Left forelimb (tissue), 1 donor: ENCODE measurements around the gene SLC25A25.

ENCODE experiments used
- DNase-seq: peaks from one replicate; pipeline ENCODE4 v3.0.0-alpha.2; 2018; ENCODE audit warnings: low spot score

The SLC25A25 gene

DNA sequence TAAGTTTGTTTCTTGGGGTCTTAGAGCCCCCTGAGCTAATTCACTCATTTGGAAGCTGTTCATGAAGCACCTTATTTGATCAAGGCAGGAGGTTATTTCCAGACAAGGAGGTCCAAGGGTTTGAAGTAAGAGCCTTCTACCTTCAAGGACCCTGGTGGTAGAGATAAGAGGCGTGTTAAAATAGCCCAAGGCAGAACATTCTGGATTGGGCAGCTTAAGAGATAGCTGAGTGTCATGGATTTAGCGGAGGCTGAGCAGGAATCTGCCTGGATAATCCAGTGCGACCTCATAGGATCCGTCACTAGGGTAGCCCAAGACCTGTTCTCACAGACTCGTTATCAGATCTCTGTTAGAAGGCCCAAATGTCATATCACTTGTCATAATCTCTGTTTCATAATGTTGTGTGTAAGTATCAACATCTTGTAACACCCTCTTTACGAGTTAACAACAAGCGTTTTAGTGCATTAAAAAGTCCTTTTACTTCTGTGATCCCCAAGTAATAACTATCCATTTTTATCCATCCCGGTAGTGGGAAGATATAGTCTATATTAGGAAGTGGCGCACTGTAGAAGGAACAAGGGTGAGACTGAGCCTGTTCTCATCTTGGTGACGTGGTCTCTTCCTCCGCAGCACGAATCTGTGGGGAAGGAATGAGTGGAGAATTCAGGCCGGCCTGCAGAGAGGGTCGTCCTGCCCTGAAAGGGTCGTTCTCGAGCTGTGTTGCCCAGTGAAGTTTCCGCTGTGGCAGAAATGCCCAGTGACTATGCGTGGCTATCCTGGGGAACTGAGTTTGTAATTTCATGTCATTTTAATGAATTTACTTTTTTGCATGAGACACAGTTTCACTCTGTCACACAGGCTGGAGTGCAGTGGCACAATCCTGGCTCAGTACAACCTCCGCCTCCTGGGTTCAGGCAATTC is 28.8 kb downstream of the SLC25A25 start:
- no peak for DNase-seq

DNA sequence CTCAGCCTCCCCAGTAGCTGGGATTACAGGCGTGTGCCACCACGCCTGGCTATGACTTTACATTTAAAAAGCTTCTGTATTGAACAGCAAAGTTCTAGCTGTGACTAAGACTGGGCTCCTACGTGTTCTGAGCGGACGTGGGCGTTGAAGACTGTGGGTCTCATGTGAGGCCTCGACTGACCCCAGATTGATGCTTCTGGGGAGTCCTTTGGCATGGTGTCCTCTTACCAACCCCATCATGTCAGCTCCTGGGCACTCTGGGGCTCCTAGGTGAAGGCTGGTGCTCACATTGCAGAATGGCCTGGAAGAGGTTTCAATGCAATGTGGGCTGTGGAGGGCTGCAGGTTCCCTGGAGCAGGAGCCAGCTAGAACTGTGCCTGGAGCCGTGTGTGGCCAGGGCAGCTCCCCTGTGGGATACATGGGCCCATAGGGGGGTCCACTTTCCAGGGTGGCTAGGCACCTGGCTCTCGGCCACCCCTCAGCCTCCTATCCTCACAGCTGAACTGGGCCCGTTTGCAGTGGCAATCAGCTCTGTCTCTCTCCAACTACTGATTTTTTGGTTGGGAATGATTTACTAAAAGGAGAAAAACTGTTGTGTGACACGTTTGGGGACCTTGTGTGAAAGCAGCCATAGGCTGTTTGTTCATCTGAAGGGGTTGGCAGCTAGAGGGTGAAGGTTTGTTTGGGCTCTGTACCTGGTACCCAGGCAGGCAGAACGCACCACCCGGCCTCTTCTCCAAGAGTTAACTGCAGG is 29.7 kb downstream of the SLC25A25 start:
- DNase-seq, result no peak

DNA sequence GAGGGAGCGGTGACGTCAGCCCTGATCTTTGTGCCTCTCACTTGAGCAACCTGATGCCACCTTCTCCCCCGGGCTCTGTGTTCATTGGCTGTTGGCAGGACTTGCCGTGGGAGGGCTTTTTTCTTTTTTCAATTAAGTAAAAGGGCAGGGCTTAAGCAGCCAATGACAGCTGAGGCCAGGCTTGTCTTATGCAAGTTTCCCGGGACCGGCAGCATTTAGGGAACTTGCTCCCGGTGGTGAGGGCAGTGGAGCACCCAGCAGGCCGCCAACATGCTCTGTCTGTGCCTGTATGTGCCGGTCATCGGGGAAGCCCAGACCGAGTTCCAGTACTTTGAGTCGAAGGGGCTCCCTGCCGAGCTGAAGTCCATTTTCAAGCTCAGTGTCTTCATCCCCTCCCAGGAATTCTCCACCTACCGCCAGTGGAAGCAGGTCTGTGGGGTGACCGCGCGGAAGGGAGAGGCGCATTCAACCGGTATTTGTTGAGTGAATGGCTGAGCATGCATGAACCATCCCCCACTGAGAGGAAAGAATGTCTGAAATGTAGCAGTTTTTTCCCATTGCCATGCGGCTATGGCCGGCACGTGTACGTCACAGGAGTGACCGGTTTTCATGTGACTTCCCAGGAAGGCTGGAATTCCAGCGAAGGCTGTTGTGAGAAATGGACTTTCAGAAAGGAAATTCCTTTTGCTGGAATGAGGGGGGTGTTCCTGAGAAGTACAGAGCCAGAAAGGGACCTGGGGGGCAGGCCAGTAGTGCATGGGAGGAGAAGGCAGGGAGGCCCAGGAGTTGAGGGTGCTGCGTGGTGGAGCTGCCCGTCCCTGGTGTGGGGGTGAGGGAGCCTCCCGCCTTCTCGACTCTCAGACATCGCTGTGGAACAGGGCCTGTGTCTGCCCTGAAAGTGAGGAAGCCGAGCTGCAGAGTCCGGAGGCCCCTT is 30.5 kb downstream of the SLC25A25 start:
- DNase-seq, result no peak

GRCh38 chr9:128099231-128099931 is 31.3 kb downstream of the SLC25A25 start:
- no peak for DNase-seq

DNA sequence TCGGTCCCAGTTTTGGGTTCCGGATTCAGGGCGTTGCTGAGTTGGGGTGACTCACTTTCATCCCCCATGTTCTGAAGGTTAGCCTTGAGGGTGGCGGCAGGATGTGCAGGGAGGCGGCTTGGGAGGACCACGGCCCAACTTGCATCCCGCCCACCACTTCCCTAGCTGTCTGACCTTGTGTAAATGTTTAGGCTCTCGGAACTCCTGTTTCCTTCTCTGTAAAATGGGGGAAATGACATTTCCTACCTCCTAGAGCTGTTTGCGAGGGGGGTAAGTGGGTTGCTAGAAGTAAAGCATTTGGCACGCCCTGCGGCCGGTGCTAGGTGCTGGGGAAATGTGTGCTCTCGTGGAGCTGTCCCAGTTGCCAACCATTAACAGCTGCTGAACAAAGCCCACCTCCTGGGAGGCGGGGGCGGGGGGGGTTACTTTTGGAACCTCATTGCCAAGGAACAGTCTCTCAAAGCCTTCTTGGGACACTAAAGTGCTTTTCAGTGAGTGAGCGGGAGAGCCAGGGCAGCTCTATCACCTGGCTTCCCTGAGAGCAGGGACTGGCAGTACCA is 32.0 kb downstream of the SLC25A25 start:
- DNase-seq, result no peak

DNA sequence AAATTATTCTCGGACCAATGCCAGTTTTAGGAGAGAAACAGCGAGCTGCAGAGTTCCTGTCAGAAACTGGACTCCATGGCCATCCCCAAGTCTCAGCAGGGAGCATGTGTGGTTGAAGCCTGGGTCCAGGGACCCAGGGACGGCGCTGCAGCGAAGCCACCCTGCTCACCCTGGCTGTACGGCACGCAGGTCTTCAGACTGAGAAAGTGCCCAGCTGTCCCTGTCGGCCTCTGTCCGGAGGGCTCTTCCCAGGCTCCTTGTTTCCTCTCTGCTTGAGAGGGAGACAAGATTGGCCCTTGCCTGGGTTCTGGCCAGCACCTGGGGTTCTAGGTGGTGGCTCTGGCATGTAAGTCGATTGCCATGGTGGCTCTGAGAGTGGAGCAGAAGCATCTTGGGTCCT is 32.5 kb downstream of the SLC25A25 start:
- no peak for DNase-seq

- no peak for DNase-seq
Measured at GRCh38 chr9:128101231-128101661, 33.2 kb downstream of the SLC25A25 start.

DNA sequence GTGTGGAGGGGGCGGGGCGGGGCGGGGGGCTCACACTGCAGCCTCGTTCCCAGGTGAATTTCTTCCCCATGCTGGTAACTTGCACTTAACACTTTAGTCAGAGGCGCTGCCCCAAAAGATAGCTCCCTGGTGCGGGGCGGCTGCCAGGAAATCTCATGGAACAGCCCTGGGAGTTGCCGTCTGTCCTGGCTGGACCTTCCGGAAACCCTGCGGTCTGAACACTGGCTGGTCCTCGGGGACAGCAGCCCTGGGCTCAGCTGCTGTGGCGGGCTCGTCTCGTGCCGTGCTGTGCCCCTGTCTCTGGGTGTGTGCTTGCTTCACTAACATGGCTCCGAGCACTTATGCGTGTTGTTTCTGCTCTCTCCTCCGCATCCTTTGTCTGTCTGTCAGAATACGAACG is 33.7 kb downstream of the SLC25A25 start:
- no peak for DNase-seq

- no peak for DNase-seq
Measured at GRCh38 chr9:128102196-128102595, 34.2 kb downstream of the SLC25A25 start.

DNA sequence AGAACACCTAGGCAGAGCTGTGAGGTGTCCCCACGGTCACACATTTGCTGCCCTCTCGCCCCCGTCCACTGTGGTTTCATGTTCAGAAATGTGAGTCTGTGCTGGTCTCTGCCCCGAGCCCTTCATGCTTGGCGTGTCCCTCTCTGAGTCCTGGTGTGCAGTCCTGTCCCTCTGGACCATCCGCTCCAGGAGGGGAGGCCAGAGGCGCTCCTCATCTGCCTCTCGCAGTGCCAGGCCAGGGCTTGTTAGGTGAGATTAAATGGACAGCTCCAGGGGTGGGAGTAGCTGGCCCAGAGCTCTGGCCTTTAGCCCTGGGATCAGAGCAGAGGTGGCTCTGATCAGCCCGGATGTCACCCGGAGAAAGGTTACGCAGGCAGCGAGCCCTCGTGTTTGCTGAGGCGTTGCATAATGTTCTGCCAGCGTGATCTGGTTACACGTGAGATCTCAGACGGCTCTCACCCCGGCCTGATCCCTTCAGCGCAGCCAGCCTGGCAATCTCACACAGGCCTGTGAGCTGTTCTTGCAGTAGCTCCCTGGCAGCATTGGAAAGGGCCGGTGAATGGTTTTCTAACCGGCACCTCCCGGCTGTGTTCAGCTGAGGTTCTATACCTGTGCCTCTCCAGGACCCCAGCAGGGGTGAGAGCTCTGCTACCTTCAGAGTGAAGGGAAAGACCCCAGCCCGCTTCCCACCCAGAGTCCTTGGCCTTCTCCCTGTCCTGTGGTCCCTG is 35.0 kb downstream of the SLC25A25 start:
- DNase-seq, result no peak

DNA sequence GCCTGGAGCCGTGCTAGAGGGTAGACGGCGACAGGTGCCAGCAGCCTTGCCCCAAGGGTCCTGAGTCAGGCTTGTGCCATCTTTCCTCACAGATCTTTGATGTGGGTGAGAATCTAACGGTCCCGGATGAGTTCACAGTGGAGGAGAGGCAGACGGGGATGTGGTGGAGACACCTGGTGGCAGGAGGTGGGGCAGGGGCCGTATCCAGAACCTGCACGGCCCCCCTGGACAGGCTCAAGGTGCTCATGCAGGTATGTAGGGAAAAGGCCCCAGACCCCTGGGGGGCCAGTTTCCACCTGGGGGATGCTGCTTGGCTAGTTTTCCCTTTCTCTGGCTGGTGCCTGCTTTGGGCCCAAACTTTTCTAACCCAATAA is 35.5 kb downstream of the SLC25A25 start:
- DNase-seq, result no peak

DNA sequence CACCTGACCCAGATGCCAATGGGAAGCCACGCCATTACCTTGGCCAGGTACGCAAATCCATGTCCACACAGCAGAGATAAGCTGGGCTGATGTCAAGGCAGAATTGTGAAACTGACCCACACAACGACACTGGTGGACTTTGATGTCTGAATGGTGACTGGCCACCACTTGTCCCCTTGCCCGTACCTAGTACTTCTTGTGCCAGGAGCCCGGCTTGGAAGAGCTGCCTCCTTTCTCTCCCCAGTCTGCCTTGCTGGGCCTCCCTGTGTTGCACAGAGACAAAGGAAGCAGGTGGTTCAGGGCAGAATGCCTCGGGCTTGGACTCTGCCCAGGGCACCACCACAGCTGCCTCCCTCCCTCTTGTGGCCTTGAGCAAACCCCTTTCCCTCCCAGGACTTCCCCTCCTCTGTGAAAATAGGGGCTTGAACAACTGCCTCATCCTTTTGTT is 36.2 kb downstream of the SLC25A25 start:
- DNase-seq, result no peak

DNA sequence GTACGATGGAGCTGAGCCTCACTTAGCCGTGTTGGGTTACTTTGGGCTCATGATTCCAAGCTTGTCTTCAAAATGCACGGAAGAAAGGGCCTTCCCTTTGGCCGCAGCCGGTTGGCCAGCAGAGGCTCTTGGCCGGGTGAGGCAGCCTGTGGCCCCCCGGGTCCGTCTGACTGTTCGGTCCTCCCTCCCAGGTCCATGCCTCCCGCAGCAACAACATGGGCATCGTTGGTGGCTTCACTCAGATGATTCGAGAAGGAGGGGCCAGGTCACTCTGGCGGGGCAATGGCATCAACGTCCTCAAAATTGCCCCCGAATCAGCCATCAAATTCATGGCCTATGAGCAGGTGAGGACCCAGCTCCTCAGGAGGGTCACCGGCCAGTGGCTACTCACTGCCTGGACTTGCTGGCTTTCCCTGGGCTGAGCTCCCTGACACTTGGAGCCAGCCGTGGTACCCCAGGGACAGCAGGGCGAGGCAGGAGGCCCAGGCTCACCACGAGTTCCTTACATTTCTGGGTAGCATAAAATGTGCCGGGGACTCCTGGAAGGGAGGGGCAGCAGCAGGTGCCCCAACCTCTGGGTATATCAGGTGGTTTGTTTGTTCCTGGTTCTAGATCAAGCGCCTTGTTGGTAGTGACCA is 37.6 kb downstream of the SLC25A25 start:
- no peak for DNase-seq

DNA sequence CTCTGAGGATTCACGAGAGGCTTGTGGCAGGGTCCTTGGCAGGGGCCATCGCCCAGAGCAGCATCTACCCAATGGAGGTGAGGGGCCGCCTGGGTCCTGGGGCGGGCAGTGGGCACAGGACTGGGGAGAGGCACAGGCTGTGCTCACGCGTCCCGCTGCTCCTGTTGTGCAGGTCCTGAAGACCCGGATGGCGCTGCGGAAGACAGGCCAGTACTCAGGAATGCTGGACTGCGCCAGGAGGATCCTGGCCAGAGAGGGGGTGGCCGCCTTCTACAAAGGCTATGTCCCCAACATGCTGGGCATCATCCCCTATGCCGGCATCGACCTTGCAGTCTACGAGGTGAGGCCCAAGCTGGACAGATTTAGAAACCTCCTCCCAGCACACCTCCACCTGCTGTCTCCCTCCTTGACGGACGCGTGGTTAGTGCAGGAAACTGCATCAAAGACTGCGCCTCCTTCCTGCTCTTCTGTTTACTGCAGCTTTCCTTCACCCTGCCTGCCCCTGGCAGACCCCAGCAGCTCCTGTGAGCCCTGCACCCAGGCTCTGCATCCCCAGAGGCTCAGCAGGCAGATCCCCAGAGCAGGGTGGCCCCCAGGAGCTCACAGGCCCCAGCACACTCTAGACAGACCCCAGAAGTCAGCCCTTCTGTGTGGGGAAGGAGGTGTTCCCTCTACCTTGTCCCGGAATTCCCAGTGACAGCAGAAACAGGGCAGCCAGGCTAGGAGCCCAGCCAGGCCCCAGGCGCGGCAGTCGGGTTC is 38.3 kb downstream of the SLC25A25 start:
- DNase-seq, result no peak

DNA sequence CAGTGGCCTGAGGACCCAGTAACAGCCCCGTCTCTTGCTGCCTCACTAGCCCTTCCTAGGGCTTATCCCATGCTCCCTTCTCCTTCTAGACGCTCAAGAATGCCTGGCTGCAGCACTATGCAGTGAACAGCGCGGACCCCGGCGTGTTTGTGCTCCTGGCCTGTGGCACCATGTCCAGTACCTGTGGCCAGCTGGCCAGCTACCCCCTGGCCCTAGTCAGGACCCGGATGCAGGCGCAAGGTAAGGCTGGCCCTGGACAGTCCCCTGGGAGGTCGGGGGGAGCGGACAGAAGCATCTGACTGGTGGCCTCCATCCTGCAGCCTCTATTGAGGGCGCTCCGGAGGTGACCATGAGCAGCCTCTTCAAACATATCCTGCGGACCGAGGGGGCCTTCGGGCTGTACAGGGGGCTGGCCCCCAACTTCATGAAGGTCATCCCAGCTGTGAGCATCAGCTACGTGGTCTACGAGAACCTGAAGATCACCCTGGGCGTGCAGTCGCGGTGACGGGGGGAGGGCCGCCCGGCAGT is 39.0 kb downstream of the SLC25A25 start:
- DNase-seq, result no peak

- DNase-seq, result no peak
Measured at GRCh38 chr9:128107468-128108268, 39.6 kb downstream of the SLC25A25 start.

GRCh38 chr9:128108269-128109049 is 40.4 kb downstream of the SLC25A25 start:
- DNase-seq, result no peak
